Measurements from ENCODE around the gene CD151.

GRCh38 chr11:855796-856195 is 23.0 kb downstream of the CD151 start:
- no peak for TF ChIP-seq POLR2AphosphoS5 (IDR thresholded peaks at IDR 0.05; ENCODE audit: low read depth, low read length)
- no peak for TF ChIP-seq POLR2A (IDR thresholded peaks at IDR 0.05; ENCODE audit: low read depth, low read length)
- TF ChIP-seq TAF1 (IDR thresholded peaks at IDR 0.05; ENCODE audit: borderline replicate concordance, low read depth, low read length): no peak
